ENCODE data around the gene PPP2R5C. TPM values are rescaled to one million over a fixed set of nuclear protein-coding genes. Genes with fewer than 3 reads are reported as not detected.

The PPP2R5C gene
- total RNA-seq, 1 experiment from 2014 or later: 93.0 TPM

- TF ChIP-seq, protein P1, sequence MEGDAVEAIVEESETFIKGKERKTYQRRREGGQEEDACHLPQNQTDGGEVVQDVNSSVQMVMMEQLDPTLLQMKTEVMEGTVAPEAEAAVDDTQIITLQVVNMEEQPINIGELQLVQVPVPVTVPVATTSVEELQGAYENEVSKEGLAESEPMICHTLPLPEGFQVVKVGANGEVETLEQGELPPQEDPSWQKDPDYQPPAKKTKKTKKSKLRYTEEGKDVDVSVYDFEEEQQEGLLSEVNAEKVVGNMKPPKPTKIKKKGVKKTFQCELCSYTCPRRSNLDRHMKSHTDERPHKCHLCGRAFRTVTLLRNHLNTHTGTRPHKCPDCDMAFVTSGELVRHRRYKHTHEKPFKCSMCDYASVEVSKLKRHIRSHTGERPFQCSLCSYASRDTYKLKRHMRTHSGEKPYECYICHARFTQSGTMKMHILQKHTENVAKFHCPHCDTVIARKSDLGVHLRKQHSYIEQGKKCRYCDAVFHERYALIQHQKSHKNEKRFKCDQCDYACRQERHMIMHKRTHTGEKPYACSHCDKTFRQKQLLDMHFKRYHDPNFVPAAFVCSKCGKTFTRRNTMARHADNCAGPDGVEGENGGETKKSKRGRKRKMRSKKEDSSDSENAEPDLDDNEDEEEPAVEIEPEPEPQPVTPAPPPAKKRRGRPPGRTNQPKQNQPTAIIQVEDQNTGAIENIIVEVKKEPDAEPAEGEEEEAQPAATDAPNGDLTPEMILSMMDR (conservative IDR thresholded peaks at IDR 0.05): no peak
- Histone ChIP-seq H2BK120ac (ENCODE audit: low read depth, low read length, poor library complexity, severe bottlenecking) (no peak overlapping the region), H4K5ac (ENCODE audit: insufficient read length, low read depth, low read length) (no peak overlapping the region), H4K8ac (replicated peaks; ENCODE audit: insufficient read length, low read depth, low read length) (no peak overlapping the region), H3K27ac (ENCODE audit: insufficient read length, low read depth, low read length) (no peak overlapping the region), H2BK5ac (ENCODE audit: insufficient read length, low read length) (no peak overlapping the region), H3K14ac (ENCODE audit: insufficient read depth, low read length) (no peak overlapping the region), H3K23me2 (ENCODE audit: insufficient read length, low read depth, low read length, poor library complexity, severe bottlenecking) (no peaks in the 10 kb centered on the region), H3K23ac (ENCODE audit: insufficient read length, low read depth, low read length) (no peak overlapping the region), H2BK15ac (ENCODE audit: low read depth, low read length) (no peak overlapping the region), H3K27me3 (ENCODE audit: insufficient read depth, low read length) (no peaks in the 10 kb centered on the region), H3K79me2 (ENCODE audit: insufficient read depth, low read length) (no peaks in the 10 kb centered on the region; the same call in 1 of the 2 replicates), H3K4me1 (ENCODE audit: insufficient read depth, low read length) (0 out of 2 replicates have a peak, but pooled peaks cover 2% of the 10 kb centered on the region), H3K9ac (ENCODE audit: extremely low read depth, insufficient read length, low read length) (no peak overlapping the region), H3K18ac (ENCODE audit: insufficient read length, low read depth, low read length) (no peak overlapping the region), H2AK5ac (ENCODE audit: insufficient read length, low read length) (no peak overlapping the region), H3K4ac (ENCODE audit: low read depth, low read length) (no peak overlapping the region), H3K9me3 (ENCODE audit: control insufficient read depth, low read depth, low read length) (no peaks in the 10 kb centered on the region), H3T11ph (ENCODE audit: low read length) (no peak overlapping the region), H3K56ac (ENCODE audit: insufficient read length, low read depth, low read length) (no peak overlapping the region), H2BK12ac (ENCODE audit: insufficient read length, low read depth, low read length) (no peak overlapping the region), H3K79me1 (ENCODE audit: insufficient read depth, low read depth, low read length, poor library complexity, severe bottlenecking) (peaks cover 6% of the 10 kb centered on the region), H4K91ac (ENCODE audit: insufficient read length, low read depth, low read length) (no peak overlapping the region), H4K20me1 (ENCODE audit: control insufficient read depth, insufficient read depth, insufficient read length) (no peaks in the 10 kb centered on the region), H2AFZ (ENCODE audit: low read length) (no peak overlapping the region), H3K4me2 (ENCODE audit: insufficient read depth, insufficient read length, low read length) (no peak overlapping the region), H2BK20ac (ENCODE audit: low read depth, low read length, poor library complexity, severe bottlenecking) (no peak overlapping the region)
- peaks cover 12 to 24% of the 10 kb centered on the region in 2 experiments for H3K4me1 Mint-ChIP-seq
- no peaks in the 10 kb centered on the region for H3K27me3 Mint-ChIP-seq (ENCODE audit: low read depth)
- DNase-seq: no peak
- H3K4me3 Mint-ChIP-seq: no peak overlapping the region
- no peaks in the 10 kb centered on the region for H3K9me3 Mint-ChIP-seq
- H3K36me3 Mint-ChIP-seq (ENCODE audit: insufficient read depth in 1 of 3, low read depth in 3 of 3): no peaks in the 10 kb centered on the region
- no peak overlapping the region for H3K27ac Mint-ChIP-seq
- no CpG with 5 or more reads among the region's 10 CpGs for WGBS (ENCODE audit: extremely low coverage, insufficient read length, low lambda C conversion rate)
Observed at GRCh38 chr14:101849125-101849524, 87.6 kb downstream of the PPP2R5C start.
